Activated CD4-positive, alpha-beta T cell treated with anti-CD3 and anti-CD28 coated beads, Interleukin-2, amount 10 ng/mL, durations not matched to agents 7 days and 5 days (primary cell): ENCODE results near the gene ZNF428. TPM values are rescaled to one million over a fixed set of nuclear protein-coding genes. Genes with fewer than 3 reads are reported as not detected.

Experiments
- CTCF ChIA-PET: fragments of 350-600 bp; sonication (Branson Sonifier 250); formaldehyde crosslinking; loops from one replicate; lab custom pipeline; 2021; ENCODE audit warnings: antibody characterized with exemption; lab: Charles Lee
- POLR2A ChIA-PET: fragments of 350-600 bp; sonication (Branson Sonifier 250); formaldehyde crosslinking; loops from one replicate; lab custom pipeline; 2021; ENCODE audit warnings: antibody characterized with exemption; lab: Charles Lee
- DNase-seq: peaks from one replicate; pipeline ENCODE4 v3.0.0-alpha.2; 2020
- H3K27ac Mint-ChIP-seq: one replicate; pipeline ENCODE4 v1.8.0; 2021; ENCODE audit warnings: mild to moderate bottlenecking, moderate library complexity, mixed read lengths
- H3K27me3 Mint-ChIP-seq: one replicate; pipeline ENCODE4 v1.8.0; 2021; ENCODE audit warnings: mixed read lengths
- H3K36me3 Mint-ChIP-seq: one replicate; pipeline ENCODE4 v1.8.0; 2021; ENCODE audit warnings: low read depth, mixed read lengths
- H3K4me1 Mint-ChIP-seq: one replicate; pipeline ENCODE4 v1.8.0; 2021; ENCODE audit warnings: mixed read lengths
- H3K4me3 Mint-ChIP-seq: one replicate; pipeline ENCODE4 v1.8.0; 2021; ENCODE audit warnings: mild to moderate bottlenecking, moderate library complexity, mixed read lengths
- H3K9me3 Mint-ChIP-seq: one replicate; pipeline ENCODE4 v1.8.0; 2021; ENCODE audit warnings: mixed read lengths
- total RNA-seq, 2 experiments: library from RNA; stranded (reverse); gene quantifications; one replicate each; pipeline ENCODE4 v1.2.3, GENCODE V29; 2021

The ZNF428 gene, protein sequence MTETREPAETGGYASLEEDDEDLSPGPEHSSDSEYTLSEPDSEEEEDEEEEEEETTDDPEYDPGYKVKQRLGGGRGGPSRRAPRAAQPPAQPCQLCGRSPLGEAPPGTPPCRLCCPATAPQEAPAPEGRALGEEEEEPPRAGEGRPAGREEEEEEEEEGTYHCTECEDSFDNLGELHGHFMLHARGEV
- 10 to 100 TPM; 24.5 to 30.5 TPM for total RNA-seq

DNA sequence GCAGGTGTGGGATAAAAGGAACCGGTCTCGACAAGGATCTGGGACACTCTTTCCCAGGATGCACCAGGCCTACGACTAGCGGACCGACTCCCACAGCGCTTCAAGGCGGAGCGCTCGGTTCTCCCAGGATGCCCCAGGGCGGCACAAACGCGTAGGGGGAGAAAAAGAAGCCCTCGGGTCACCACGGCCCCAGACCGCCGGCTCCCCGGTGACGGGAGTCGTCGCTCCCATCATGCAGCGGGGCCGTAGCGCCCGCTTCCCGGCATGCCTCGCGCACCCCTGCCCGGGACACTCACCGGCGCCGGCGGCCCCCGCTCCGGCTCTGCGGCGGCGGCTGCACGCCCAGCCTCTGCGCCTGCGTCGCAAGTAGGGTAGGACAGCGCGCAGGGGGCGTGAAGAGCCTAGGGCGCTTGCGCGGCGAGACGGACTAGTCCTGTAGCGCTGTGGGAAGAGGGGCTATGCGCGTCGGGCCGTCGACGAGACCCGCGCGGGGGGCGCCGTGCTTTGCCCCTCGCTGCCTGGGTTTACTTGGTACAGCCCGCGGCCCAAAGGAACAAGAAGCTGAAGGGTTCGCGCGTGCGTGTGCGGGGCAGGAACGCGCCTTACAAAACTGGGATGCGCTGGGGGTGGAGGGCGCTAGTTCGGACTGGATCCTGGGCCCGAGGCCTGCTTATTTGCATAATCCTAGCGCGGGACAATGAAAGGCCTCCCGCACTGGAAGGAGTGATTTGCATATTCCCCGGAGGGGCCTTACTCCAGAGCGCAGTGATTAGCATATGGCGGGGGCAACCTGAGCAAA lies at the start of gene ZNF428:
ZNF428 (minus strand) TSS at position 368 of the 799 bp plus-strand sequence. CDS start 5,325 bp downstream, outside the sequence.
- ChIA-PET POLR2A (no interaction called here), CTCF (no interaction called here)
- Mint-ChIP-seq H3K27ac (peak within 1 kb of the TSS; percentile 98), H3K9me3 (no peaks in the 10 kb centered on the region), H3K27me3 (no peaks in the 10 kb centered on the region), H3K4me1 (peaks cover 27% of the 10 kb centered on the region), H3K36me3 (peaks cover 2% of the 10 kb centered on the region), H3K4me3 (peak within 1 kb of the TSS; percentile 94)
- peak; percentile 88 for DNase-seq

DNA sequence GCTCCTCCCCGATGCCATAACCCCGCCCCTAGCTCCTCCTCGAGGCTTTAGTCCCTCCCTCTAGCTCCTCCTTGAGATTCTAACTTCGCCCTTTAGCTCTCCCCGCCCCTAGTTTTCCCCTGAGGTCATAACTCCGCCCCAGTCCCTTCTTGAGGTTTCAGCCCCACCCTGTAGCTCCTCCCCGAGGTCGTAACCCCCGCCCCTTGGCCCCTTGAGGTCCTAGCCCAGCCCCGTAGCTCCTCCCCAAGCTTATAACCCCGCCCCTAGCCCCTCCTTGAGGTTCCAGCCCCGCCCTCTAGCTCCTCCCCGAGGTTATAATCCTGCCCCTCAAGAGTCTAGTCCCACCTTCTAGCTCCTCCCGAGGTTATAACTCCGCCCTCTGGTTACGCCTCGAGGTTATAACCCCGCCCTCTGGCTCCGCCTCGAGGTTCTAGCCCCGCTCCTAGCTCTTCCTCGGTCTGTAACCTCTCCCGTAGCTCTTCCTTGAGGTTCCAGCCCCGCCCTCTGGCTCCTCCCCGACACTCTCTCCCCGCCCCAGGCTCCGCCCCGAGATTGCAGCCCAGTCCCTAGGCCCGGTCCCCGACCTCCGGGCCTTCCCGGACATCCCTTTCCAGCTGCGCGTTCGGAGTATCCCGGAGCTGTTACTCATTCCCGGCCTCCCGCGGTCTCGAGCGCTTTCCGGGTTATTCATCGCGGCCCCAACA lies 49.1 kb upstream of the ZNF428 start:
- ChIA-PET POLR2A (interaction anchor here (1.0 to 1.5 kb wide), 3 partner anchors 86 to 111 kb away, joined by 3 to 6 read pairs (median 4); partner anchors contain the start of gene SMG9), CTCF (interaction anchor here (0.6 to 1.6 kb wide), 22 partner anchors 10 to 908 kb away, joined by 3 to 21 read pairs (median 3); partner anchors contain the start of gene KCNN4)
- H3K36me3 Mint-ChIP-seq: peaks cover 26% of the 10 kb centered on the region
- DNase-seq: peak; percentile 98
- peak overlapping the region; percentile 79 for H3K4me3 Mint-ChIP-seq
- peak overlapping the region; percentile 87 for H3K27ac Mint-ChIP-seq
- no peaks in the 10 kb centered on the region for H3K9me3 Mint-ChIP-seq
- H3K27me3 Mint-ChIP-seq: peaks cover 7% of the 10 kb centered on the region
- H3K4me1 Mint-ChIP-seq: peaks cover 51% of the 10 kb centered on the region

DNA sequence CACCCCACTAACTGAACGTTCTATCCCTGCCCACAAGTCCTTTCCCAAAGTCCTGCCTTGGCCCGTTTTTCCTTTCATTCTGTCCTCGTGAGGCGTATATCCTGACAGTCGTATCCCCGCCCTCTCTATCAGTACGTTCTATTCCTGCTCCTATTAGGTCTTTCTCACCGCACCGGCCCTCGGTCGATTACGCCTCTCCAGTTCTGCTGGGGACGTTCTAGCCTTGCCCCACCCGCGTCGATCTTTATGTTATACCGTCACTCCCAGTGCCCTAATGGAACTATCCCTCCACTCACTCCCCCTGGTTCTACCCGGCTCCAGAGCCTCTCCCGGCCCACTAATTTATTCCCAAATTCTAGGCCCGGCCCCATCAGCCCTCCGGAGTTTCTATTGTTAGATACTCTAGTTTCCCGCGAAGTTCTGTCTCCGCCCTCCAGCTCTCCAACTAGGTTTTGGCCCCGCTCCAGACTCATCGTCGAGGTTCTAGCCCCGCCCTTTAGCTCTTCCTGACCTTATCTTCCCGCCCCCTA lies 48.5 kb upstream of the ZNF428 start:
- ChIA-PET POLR2A (interaction anchor here (1.0 to 1.5 kb wide), 3 partner anchors 87 to 112 kb away, joined by 3 to 6 read pairs (median 4); partner anchors contain the start of gene SMG9), CTCF (interaction anchor here (0.6 to 1.6 kb wide), 18 partner anchors 9 to 404 kb away, joined by 3 to 21 read pairs (median 3); partner anchors contain the start of gene KCNN4)
- H3K4me1 Mint-ChIP-seq: peaks cover 55% of the 10 kb centered on the region
- no peaks in the 10 kb centered on the region for H3K9me3 Mint-ChIP-seq
- no peak for DNase-seq
- H3K27ac Mint-ChIP-seq: peak overlapping the region; percentile 87
- peak overlapping the region; percentile 79 for H3K4me3 Mint-ChIP-seq
- H3K36me3 Mint-ChIP-seq: peaks cover 26% of the 10 kb centered on the region
- H3K27me3 Mint-ChIP-seq: peaks cover 7% of the 10 kb centered on the region

DNA sequence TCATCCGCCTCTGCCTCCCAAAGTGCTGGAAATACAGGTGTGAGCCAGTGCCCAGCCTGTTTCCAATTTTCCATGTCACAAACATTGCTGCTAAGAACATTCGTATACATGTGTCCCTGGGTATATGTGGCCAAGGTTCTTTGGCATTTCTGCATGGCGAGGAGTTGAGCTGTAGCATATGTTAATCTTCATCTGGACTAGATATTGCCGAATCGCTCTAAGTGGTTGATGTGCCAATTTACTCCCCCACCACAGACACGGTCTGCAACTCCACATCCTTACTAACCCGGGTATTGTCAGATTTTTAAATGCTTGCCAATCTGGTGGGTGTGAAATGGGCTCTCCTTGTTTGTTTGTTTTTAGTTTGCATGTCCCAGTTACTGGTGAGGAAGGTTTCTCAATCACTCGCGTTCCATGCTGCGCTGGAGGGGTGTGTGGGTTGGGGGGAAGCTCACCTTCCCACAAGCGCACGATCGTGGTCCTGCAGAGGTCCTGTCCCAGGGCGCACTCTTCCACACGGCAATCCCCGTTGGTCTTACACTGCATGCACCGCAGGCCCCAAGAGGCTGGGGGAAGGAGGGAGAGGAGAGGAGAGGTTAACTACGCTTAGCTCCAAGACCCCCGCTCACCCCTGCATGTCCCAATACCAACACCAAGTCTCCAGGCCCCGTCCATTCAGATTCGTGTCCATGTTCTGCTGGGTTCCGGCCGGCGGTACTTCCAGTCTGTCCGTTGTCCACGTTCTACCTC lies 47.9 kb upstream of the ZNF428 start:
- Mint-ChIP-seq H3K27me3 (peaks cover 7% of the 10 kb centered on the region), H3K36me3 (peaks cover 27% of the 10 kb centered on the region), H3K4me1 (peaks cover 58% of the 10 kb centered on the region), H3K9me3 (no peaks in the 10 kb centered on the region), H3K4me3 (peak overlapping the region; percentile 79), H3K27ac (peak overlapping the region; percentile 87)
- ChIA-PET CTCF (interaction anchor here (0.6 to 1.6 kb wide), 4 partner anchors 11 to 148 kb away, joined by 3 to 21 read pairs (median 3); no protein-coding TSS in a partner anchor), POLR2A (no interaction called here)
- no peak for DNase-seq

DNA sequence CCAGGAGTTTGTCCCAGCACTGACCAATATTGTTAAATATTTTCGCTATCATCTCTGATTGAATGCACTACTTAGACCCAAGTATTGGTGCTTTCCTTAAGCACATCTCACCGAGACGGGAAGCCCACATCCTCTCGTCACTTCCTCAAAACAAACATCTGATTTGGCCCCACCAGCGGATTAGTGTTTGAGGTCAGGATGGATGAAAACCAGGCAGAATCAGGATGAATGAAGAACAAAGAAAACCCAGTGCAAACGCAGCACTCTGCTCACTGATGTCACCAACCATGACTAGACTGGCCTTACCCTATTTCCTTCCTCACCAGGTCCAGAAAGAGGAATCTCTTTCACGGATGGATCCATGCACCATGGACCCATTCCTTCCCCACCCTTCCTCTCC lies 44.6 kb upstream of the ZNF428 start:
- Mint-ChIP-seq H3K27me3 (no peaks in the 10 kb centered on the region), H3K9me3 (no peaks in the 10 kb centered on the region), H3K27ac (peak overlapping the region; percentile 78), H3K4me3 (peak overlapping the region; percentile 41), H3K36me3 (peaks cover 39% of the 10 kb centered on the region), H3K4me1 (peaks cover 46% of the 10 kb centered on the region)
- ChIA-PET CTCF (interaction anchor here (0.6 to 1.1 kb wide), 2 partner anchors 15 to 69 kb away, joined by 3 read pairs; no protein-coding TSS in a partner anchor), POLR2A (no interaction called here)
- peak; percentile 64 for DNase-seq

DNA sequence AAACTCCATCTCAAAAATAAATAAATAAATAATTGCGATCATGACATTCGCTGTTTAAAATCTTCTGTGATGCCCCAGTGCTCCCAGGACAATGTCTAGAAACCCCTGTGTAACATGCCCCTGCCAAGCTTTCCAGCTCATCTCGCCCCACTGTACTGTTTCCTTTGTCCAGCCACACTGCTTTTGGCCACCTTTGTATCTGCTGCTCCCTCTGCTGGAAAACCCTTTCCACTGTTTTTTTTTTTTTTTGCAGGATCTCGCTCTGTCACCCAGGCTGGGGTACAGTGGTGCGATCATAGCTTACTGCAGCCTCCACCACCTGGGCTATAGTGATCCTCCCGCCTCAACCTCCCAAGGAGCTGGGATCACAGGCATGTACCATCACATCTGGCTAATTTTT lies 43.1 kb upstream of the ZNF428 start:
- no peak overlapping the region for H3K4me3 Mint-ChIP-seq
- H3K4me1 Mint-ChIP-seq: peaks cover 34% of the 10 kb centered on the region
- H3K9me3 Mint-ChIP-seq: peaks cover 2% of the 10 kb centered on the region
- CTCF ChIA-PET: interaction anchor here (1.7 kb wide), 1 partner anchor 10 kb away, joined by 7 read pairs; no protein-coding TSS in a partner anchor
- H3K36me3 Mint-ChIP-seq: peaks cover 41% of the 10 kb centered on the region
- peak overlapping the region; percentile 14 for H3K27ac Mint-ChIP-seq
- POLR2A ChIA-PET: no interaction called here
- no peaks in the 10 kb centered on the region for H3K27me3 Mint-ChIP-seq
- no peak for DNase-seq

DNA sequence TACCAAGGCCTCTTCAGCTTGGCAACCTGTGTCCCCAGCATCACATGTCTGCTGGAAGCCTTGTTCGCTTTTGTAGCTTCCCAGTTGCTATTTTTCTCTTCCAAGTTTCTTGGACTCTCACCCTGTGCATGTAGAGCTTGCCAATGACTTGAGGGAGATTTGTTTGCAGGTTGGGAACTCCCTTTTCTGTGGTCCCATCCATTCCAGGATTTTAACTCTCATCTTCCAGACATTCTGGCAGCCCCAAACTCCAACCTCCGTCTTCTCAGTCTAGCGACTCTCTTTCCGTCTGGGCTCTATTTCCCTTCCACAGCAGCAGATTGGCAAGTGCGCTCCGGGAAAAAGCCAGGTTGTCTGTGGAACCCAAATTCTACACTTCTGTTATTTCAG lies 41.5 kb upstream of the ZNF428 start:
- peaks cover 6% of the 10 kb centered on the region for H3K9me3 Mint-ChIP-seq
- ChIA-PET CTCF (interaction anchor here (0.7 to 1.7 kb wide), 3 partner anchors 8 to 92 kb away, joined by 3 to 7 read pairs (median 3); no protein-coding TSS in a partner anchor), POLR2A (no interaction called here)
- H3K36me3 Mint-ChIP-seq: peaks cover 41% of the 10 kb centered on the region
- H3K4me1 Mint-ChIP-seq: peaks cover 26% of the 10 kb centered on the region
- no peak for DNase-seq
- H3K27me3 Mint-ChIP-seq: no peaks in the 10 kb centered on the region
- no peak overlapping the region for H3K27ac Mint-ChIP-seq
- H3K4me3 Mint-ChIP-seq: no peak overlapping the region

DNA sequence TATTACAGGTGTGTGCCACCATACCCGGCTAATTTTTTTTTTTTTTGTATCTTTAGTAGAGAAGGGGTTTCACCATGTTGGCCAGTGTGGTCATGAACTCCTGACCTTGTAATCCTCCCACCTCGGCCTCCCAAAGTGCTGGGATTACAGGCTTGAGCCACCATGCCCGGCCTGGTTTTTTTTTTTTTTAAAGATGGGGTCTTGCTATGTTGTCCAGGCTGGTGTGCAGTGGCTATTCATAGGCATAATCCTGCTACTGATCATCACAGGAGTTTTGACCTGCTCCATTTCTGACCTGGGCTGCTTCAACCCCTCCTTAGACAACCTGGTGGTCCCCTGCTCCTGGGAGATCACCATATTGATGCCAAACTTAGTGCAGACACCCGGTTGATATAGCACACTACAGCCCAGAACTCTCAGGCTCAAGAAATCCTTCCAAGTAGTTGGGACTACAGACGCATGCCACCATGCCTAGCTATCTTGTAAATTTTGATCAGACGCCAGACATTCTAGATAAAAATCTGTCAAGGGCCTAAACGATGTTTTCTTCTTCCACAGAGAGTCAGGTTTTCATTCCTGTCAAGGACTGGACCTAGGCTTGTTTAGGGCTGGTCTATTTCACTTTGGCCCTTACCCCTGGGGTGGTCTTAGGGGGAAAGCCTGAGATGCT lies 41.0 kb upstream of the ZNF428 start:
- DNase-seq: no peak
- Mint-ChIP-seq H3K4me3 (no peak overlapping the region), H3K36me3 (peaks cover 46% of the 10 kb centered on the region), H3K27ac (peak overlapping the region; percentile 70), H3K4me1 (peaks cover 26% of the 10 kb centered on the region), H3K27me3 (no peaks in the 10 kb centered on the region), H3K9me3 (peaks cover 6% of the 10 kb centered on the region)
- CTCF ChIA-PET: no interaction called here
- POLR2A ChIA-PET: no interaction called here

DNA sequence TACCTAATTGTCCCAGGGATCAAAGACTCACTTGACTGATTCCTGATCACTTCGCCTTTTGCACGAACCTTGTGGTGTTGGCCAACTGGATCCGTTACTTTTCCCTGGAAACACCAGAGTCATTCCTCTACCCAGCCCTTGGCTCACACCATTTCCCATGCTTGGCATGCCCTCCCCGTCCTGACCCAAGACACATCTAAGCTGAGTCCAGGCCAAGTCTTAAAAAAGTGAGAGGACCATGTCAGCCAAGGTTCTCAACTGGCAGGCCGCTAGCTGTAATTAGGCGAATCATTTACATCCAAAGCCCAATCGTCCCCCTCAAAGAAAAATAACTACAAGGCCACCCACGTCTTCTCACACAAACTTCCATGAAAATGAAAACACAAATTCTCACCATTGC lies 39.1 kb upstream of the ZNF428 start:
- CTCF ChIA-PET: interaction anchor here (1.1 to 1.9 kb wide), 3 partner anchors 10 to 32 kb away, joined by 3 to 5 read pairs (median 3); no protein-coding TSS in a partner anchor

DNA sequence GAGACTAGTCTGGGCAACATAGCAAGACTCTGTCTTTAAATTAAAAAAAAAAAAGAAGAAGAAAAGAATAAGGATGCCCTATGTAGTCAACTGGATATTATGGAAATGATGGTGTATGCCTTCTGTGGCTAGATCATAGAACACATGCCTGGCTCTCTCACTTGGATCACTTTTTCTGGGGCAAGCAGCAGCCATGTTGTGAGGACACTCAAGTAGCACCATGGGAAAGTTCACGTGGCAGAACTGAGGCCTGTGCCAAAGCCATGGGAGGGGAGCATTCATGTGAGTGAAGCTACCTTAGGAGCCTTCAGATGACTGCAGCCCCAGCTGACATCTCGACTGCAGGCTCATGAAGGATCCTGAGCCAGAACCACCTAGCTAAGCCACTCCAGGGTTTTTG lies 38.6 kb upstream of the ZNF428 start:
- Mint-ChIP-seq H3K4me1 (peaks cover 3% of the 10 kb centered on the region), H3K27me3 (no peaks in the 10 kb centered on the region), H3K27ac (no peak overlapping the region), H3K4me3 (no peak overlapping the region), H3K36me3 (peaks cover 42% of the 10 kb centered on the region), H3K9me3 (peaks cover 6% of the 10 kb centered on the region)
- POLR2A ChIA-PET: no interaction called here
- no peak for DNase-seq
- CTCF ChIA-PET: interaction anchor here (1.1 to 1.9 kb wide), 3 partner anchors 9 to 32 kb away, joined by 3 to 5 read pairs (median 3); no protein-coding TSS in a partner anchor

More for the DNA sequence above, 39.1 kb upstream of the ZNF428 start:
- peaks cover 42% of the 10 kb centered on the region for H3K36me3 Mint-ChIP-seq
- peaks cover 6% of the 10 kb centered on the region for H3K9me3 Mint-ChIP-seq
- POLR2A ChIA-PET: no interaction called here
- no peak for DNase-seq
- H3K27ac Mint-ChIP-seq: no peak overlapping the region
- no peak overlapping the region for H3K4me3 Mint-ChIP-seq
- no peaks in the 10 kb centered on the region for H3K27me3 Mint-ChIP-seq
- H3K4me1 Mint-ChIP-seq: peaks cover 6% of the 10 kb centered on the region

DNA sequence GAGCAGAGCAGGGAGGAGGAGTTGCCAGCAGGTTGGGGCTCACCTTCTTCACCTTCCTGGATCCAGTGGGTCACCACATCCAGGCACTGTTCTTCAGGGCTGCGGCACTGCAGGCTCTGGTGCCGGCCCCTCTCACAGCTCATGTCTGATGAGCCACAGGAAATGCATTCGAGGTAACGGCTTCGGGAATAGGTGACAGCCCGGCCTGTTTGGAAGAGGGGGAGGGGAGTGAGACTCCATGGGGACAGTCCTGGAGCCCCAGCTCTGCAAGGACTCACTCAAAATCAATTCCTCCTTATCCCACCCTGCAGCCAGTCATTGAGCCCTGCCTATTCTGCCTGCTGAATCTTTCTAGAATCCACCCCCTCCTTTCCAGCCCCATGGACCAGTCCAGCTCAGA lies 37.0 kb upstream of the ZNF428 start:
- peaks cover 41% of the 10 kb centered on the region for H3K36me3 Mint-ChIP-seq

More for the DNA sequence above, 37.0 kb upstream of the ZNF428 start:
- ChIA-PET POLR2A (no interaction called here), CTCF (interaction anchor here (1.1 to 1.5 kb wide), 2 partner anchors 12 to 136 kb away, joined by 4 to 5 read pairs; no protein-coding TSS in a partner anchor)
- Mint-ChIP-seq H3K9me3 (peaks cover 6% of the 10 kb centered on the region), H3K4me3 (no peak overlapping the region), H3K27me3 (no peaks in the 10 kb centered on the region), H3K4me1 (peaks cover 6% of the 10 kb centered on the region), H3K27ac (no peak overlapping the region)
- DNase-seq: no peak
